Esophagus muscularis mucosa (tissue), 4 donors: ENCODE measurements around the gene LGR5. TPM values are rescaled to one million over a fixed set of nuclear protein-coding genes. Genes with fewer than 3 reads are reported as not detected.

Experiments used
- DNase-seq: peaks from one replicate; pipeline ENCODE4 v3.0.0-alpha.2; 2017; ENCODE audit errors: extremely low spot score
- H3K27ac ChIP-seq, 4 donors: fragments of 200-600 bp; sonication (generic); replicated peaks in 1 of 4; 1 replicate in 3 of 4; 2 replicates in 1 of 4; pipeline ENCODE4 v1.5.1; 2016 to 2019; ENCODE audit warnings: mild to moderate bottlenecking in 1 of 4
- H3K27me3 ChIP-seq, 4 donors: fragments of 200-600 bp; sonication (generic); one replicate each; pipeline versions ENCODE4 v1.5.1 to v1.6.0; 2016 to 2019
- H3K36me3 ChIP-seq, 4 donors: fragments of 200-600 bp; sonication (generic); one replicate each; pipeline ENCODE4 v1.5.1; 2016 to 2019
- H3K4me1 ChIP-seq, 4 donors: fragments of 200-600 bp; sonication (generic); one replicate each; pipeline ENCODE4 v1.5.1; 2016 to 2019
- H3K4me3 ChIP-seq, 4 donors: fragments of 200-600 bp; sonication (generic); 1 replicate in 2 of 4; 2 replicates in 2 of 4; pipeline ENCODE4 v1.5.1; 2016 to 2019; ENCODE audit warnings: mild to moderate bottlenecking in 4 of 4, moderate library complexity in 1 of 4
- H3K9me3 ChIP-seq, 4 donors: fragments of 200-600 bp; sonication (generic); 1 replicate in 3 of 4; 2 replicates in 1 of 4; pipeline ENCODE4 v1.5.1; 2016 to 2019
- EP300 ChIP-seq: sonication (generic); formaldehyde crosslinking; IDR thresholded peaks from one replicate; pipeline ENCODE4 v1.6.1; 2017; ENCODE audit warnings: antibody characterized with exemption
- POLR2A ChIP-seq: fragments of 450-650 bp; IDR thresholded peaks from one replicate; pipeline ENCODE4 v1.6.1; 2017; ENCODE audit warnings: antibody characterized with exemption, moderate library complexity, mild to moderate bottlenecking, low read depth
- POLR2AphosphoS5 ChIP-seq, 2 donors: sonication (generic); formaldehyde crosslinking; IDR thresholded peaks; one replicate each; pipeline ENCODE4 v1.6.1; 2017; ENCODE audit warnings: antibody characterized with exemption in 2 of 2
- WGBS: methylation state at CpG from one replicate; pipeline ENCODE4 v1.1.5; 2018; 5-methylcytosine and 5-hydroxymethylcytosine counted together
- intact Hi-C: fragments of 100-400 bp; cut with DNase I; formaldehyde crosslinking; loops from one replicate; pipeline ENCODE4 v1.15.1; 2023
- total RNA-seq, 4 donors: library from RNA; depleted of rRNA; stranded (reverse); fragments of >200 nt; gene quantifications; one replicate each; pipeline versions ENCODE4 v1.1.0 to v1.2.1, GENCODE V29; 2016
- TF ChIP-seq, protein P1 (sequence below), 3 experiments: fragments of 200-600 bp in 2 of 3; fragments of 450-650 bp in 1 of 3; sonication (generic) in 2 of 3; IDR thresholded peaks; one replicate each; pipeline ENCODE4 v1.5.1; 2017 to 2019; ENCODE audit warnings: antibody characterized with exemption in 3 of 3, mild to moderate bottlenecking in 2 of 3, moderate library complexity in 1 of 3

Gene LGR5
- total RNA-seq, 4 donors from 2014 or later: under 0.01 to 0.39 (median 0.34) TPM; not detected in 1

- H3K4me1 ChIP-seq: no peaks in the 10 kb centered on the region
- no peak for TF ChIP-seq POLR2AphosphoS5 (IDR thresholded peaks at IDR 0.05)
- TF ChIP-seq POLR2A: no peak
- TF ChIP-seq, protein P1, sequence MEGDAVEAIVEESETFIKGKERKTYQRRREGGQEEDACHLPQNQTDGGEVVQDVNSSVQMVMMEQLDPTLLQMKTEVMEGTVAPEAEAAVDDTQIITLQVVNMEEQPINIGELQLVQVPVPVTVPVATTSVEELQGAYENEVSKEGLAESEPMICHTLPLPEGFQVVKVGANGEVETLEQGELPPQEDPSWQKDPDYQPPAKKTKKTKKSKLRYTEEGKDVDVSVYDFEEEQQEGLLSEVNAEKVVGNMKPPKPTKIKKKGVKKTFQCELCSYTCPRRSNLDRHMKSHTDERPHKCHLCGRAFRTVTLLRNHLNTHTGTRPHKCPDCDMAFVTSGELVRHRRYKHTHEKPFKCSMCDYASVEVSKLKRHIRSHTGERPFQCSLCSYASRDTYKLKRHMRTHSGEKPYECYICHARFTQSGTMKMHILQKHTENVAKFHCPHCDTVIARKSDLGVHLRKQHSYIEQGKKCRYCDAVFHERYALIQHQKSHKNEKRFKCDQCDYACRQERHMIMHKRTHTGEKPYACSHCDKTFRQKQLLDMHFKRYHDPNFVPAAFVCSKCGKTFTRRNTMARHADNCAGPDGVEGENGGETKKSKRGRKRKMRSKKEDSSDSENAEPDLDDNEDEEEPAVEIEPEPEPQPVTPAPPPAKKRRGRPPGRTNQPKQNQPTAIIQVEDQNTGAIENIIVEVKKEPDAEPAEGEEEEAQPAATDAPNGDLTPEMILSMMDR (IDR thresholded peaks at IDR 0.05): no peak
- no peak for TF ChIP-seq EP300
- 92% methylated on average over 2 of the region's 2 CpGs for WGBS
- no peak overlapping the region for H3K27ac ChIP-seq
- DNase-seq: no peak
- H3K4me3 ChIP-seq: no peak overlapping the region
- intact Hi-C loops: no loop called here
- no peaks in the 10 kb centered on the region for H3K27me3 ChIP-seq
- no peaks in the 10 kb centered on the region for H3K36me3 ChIP-seq
- H3K9me3 ChIP-seq: no peaks in the 10 kb centered on the region
Measured at GRCh38 chr12:71582925-71583324, 143.3 kb downstream of the LGR5 start.

DNA sequence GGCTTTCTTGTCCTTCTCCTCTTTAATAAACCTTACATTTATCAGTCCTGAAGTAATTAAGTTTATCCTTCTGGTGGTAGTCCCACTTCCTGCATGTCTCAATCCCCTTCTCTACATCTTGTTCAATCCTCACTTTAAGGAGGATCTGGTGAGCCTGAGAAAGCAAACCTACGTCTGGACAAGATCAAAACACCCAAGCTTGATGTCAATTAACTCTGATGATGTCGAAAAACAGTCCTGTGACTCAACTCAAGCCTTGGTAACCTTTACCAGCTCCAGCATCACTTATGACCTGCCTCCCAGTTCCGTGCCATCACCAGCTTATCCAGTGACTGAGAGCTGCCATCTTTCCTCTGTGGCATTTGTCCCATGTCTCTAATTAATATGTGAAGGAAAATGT, 144.8 kb downstream of the LGR5 start:
- no peaks in the 10 kb centered on the region for H3K9me3 ChIP-seq
- no peak overlapping the region for H3K27ac ChIP-seq
- DNase-seq: no peak
- H3K27me3 ChIP-seq: no peaks in the 10 kb centered on the region
- no peak for TF ChIP-seq POLR2A
- TF ChIP-seq EP300: no peak
- no peak for TF ChIP-seq POLR2AphosphoS5 (IDR thresholded peaks at IDR 0.05)
- TF ChIP-seq, protein P1 (IDR thresholded peaks at IDR 0.05): no peak
- no peaks in the 10 kb centered on the region for H3K36me3 ChIP-seq
- no peak overlapping the region for H3K4me3 ChIP-seq
- 81% methylated on average over 3 of the region's 3 CpGs for WGBS
- intact Hi-C loops: no loop called here
- H3K4me1 ChIP-seq: no peaks in the 10 kb centered on the region

DNA sequence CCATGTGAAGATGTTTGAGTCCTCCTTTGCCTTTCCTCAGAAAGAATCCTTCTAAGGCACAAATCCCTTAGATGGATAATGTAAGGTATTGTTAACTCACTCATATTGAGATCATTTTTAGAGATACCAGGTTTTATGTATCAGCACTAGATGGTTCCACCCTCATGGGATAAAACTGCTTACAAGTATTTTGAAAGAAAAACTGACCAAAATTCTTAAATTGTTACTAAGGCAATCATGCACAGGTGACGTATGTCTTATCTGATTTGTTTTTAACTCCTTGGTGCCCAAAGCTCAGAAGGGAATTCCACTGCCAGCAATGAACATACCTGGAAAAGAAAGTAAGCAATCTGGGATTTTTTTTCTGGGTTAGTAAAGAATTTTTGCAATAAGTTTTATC, 145.6 kb downstream of the LGR5 start:
- H3K27ac ChIP-seq: no peak overlapping the region
- no peaks in the 10 kb centered on the region for H3K36me3 ChIP-seq
- DNase-seq: no peak
- intact Hi-C loops: no loop called here
- no peak overlapping the region for H3K4me3 ChIP-seq
- H3K4me1 ChIP-seq: no peaks in the 10 kb centered on the region
- TF ChIP-seq, protein P1 (IDR thresholded peaks at IDR 0.05): no peak
- TF ChIP-seq POLR2A (no peak), POLR2AphosphoS5 (IDR thresholded peaks at IDR 0.05) (no peak), EP300 (no peak)
- no peaks in the 10 kb centered on the region for H3K27me3 ChIP-seq
- WGBS: 30% methylated on average over 1 of the region's 1 CpG
- H3K9me3 ChIP-seq: no peaks in the 10 kb centered on the region

- no peak for TF ChIP-seq POLR2AphosphoS5 (IDR thresholded peaks at IDR 0.05)
- TF ChIP-seq POLR2A: no peak
- TF ChIP-seq EP300: no peak
- TF ChIP-seq, protein P1 (IDR thresholded peaks at IDR 0.05): no peak
- 82% methylated on average over 2 of the region's 2 CpGs for WGBS
- intact Hi-C loops: no loop called here
Measured at GRCh38 chr12:71587012-71587411, 147.4 kb downstream of the LGR5 start.

GRCh38 chr12:71589478-71589881, 149.9 kb downstream of the LGR5 start:
- TF ChIP-seq POLR2A: no peak
- TF ChIP-seq, protein P1 (IDR thresholded peaks at IDR 0.05): no peak
- TF ChIP-seq EP300: no peak
- no peak for TF ChIP-seq POLR2AphosphoS5 (IDR thresholded peaks at IDR 0.05)
- Histone ChIP-seq H3K9me3 (no peaks in the 10 kb centered on the region), H3K27me3 (peaks cover 0 to 35% (median 2%) of the 10 kb centered on the region in 4 donors), H3K4me1 (no peaks in the 10 kb centered on the region), H3K27ac (no peak overlapping the region), H3K36me3 (no peaks in the 10 kb centered on the region), H3K4me3 (no peak overlapping the region)
- intact Hi-C loops: no loop called here
- no peak for DNase-seq
- 69% methylated on average over 4 of the region's 4 CpGs for WGBS

More at GRCh38 chr12:71587012-71587411, 147.4 kb downstream of the LGR5 start:
- Histone ChIP-seq H3K27me3 (peaks cover 0 to 12% (median 0%) of the 10 kb centered on the region in 4 donors), H3K4me3 (no peak overlapping the region), H3K4me1 (no peaks in the 10 kb centered on the region), H3K36me3 (no peaks in the 10 kb centered on the region), H3K9me3 (no peaks in the 10 kb centered on the region), H3K27ac (no peak overlapping the region)
- no peak for DNase-seq
